Panc1 (cell line): Measurements from ENCODE around the gene RAI14.

Source experiments
- POLR2AphosphoS5 ChIP-seq: IDR thresholded peaks from 2 replicates; pipeline ENCODE4 v1.6.1; 2012; ENCODE audit warnings: mild to moderate bottlenecking, low read depth, low read length, moderate library complexity
- REST ChIP-seq, 2 experiments: IDR thresholded peaks; 2 replicates each; pipeline ENCODE4 v1.6.1; 2011 to 2012; ENCODE audit warnings: low read depth in 2 of 2, control low read depth in 1 of 2, low read length in 1 of 2, mild to moderate bottlenecking in 1 of 2, moderate library complexity in 1 of 2; ENCODE audit not compliant: insufficient read depth in 1 of 2
- SIN3A ChIP-seq: IDR thresholded peaks from 2 replicates; pipeline ENCODE4 v1.6.1; 2012; ENCODE audit warnings: low read depth, mild to moderate bottlenecking, low read length, moderate library complexity, borderline replicate concordance; ENCODE audit not compliant: insufficient read depth
- TF ChIP-seq, protein P1 (sequence below): fragments of 450-650 bp; IDR thresholded peaks from 2 replicates; pipeline ENCODE4 v1.5.1; 2017; ENCODE audit warnings: mild to moderate bottlenecking

GRCh38 chr5:34848230-34848629 is 192.1 kb downstream of the RAI14 start:
- TF ChIP-seq, protein P1, sequence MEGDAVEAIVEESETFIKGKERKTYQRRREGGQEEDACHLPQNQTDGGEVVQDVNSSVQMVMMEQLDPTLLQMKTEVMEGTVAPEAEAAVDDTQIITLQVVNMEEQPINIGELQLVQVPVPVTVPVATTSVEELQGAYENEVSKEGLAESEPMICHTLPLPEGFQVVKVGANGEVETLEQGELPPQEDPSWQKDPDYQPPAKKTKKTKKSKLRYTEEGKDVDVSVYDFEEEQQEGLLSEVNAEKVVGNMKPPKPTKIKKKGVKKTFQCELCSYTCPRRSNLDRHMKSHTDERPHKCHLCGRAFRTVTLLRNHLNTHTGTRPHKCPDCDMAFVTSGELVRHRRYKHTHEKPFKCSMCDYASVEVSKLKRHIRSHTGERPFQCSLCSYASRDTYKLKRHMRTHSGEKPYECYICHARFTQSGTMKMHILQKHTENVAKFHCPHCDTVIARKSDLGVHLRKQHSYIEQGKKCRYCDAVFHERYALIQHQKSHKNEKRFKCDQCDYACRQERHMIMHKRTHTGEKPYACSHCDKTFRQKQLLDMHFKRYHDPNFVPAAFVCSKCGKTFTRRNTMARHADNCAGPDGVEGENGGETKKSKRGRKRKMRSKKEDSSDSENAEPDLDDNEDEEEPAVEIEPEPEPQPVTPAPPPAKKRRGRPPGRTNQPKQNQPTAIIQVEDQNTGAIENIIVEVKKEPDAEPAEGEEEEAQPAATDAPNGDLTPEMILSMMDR: no peak
- TF ChIP-seq REST (IDR thresholded peaks at IDR 0.05; ENCODE audit: insufficient read depth in 1 of 2, low read depth in 2 of 2, low read length in 1 of 2): no peak
- no peak for TF ChIP-seq POLR2AphosphoS5
- TF ChIP-seq SIN3A: no peak
